H9 (cell line): Measurements from ENCODE around the gene PLB1. TPM values are rescaled to one million over a fixed set of nuclear protein-coding genes. Genes with fewer than 3 reads are reported as not detected.

Experiments used
- DNase-seq: peaks from one replicate; pipeline ENCODE4 v3.0.0-alpha.2; 2017
- H2AFZ ChIP-seq: one replicate; pipeline ENCODE4 v1.6.1; 2013; ENCODE audit warnings: mild to moderate bottlenecking, low read length, control low read depth, moderate library complexity
- H2AK5ac ChIP-seq: 2 replicates; pipeline ENCODE4 v1.6.1; 2013; ENCODE audit warnings: low read length, control low read depth, mixed read lengths; ENCODE audit not compliant: insufficient read length
- H2BK120ac ChIP-seq: one replicate; pipeline ENCODE4 v1.6.1; 2013; ENCODE audit warnings: low read depth, mild to moderate bottlenecking, low read length, control low read depth, inconsistent platforms; ENCODE audit not compliant: poor library complexity, severe bottlenecking
- H2BK12ac ChIP-seq: 2 replicates; pipeline ENCODE4 v1.6.1; 2013; ENCODE audit warnings: low read length, control low read depth, mixed read lengths, low read depth; ENCODE audit not compliant: insufficient read length
- H2BK15ac ChIP-seq: 2 replicates; pipeline ENCODE4 v1.6.1; 2013; ENCODE audit warnings: low read depth, low read length, control low read depth
- H2BK20ac ChIP-seq: one replicate; pipeline ENCODE4 v1.6.1; 2013; ENCODE audit warnings: low read depth, mild to moderate bottlenecking, low read length, control low read depth, inconsistent platforms; ENCODE audit not compliant: poor library complexity, severe bottlenecking
- H2BK5ac ChIP-seq: 2 replicates; pipeline ENCODE4 v1.6.1; 2013; ENCODE audit warnings: low read length, control low read depth, mixed read lengths; ENCODE audit not compliant: insufficient read length
- H3K14ac ChIP-seq: 2 replicates; pipeline ENCODE4 v1.6.1; 2013; ENCODE audit warnings: low read length, control low read depth; ENCODE audit not compliant: insufficient read depth
- H3K18ac ChIP-seq: 2 replicates; pipeline ENCODE4 v1.6.1; 2013; ENCODE audit warnings: low read depth, mild to moderate bottlenecking, mixed read lengths, low read length, control low read depth; ENCODE audit not compliant: insufficient read length
- H3K23ac ChIP-seq: 2 replicates; pipeline ENCODE4 v1.6.1; 2013; ENCODE audit warnings: low read length, control low read depth, mixed read lengths, low read depth; ENCODE audit not compliant: insufficient read length
- H3K23me2 ChIP-seq: 2 replicates; pipeline ENCODE4 v1.6.1; 2013; ENCODE audit warnings: low read depth, mild to moderate bottlenecking, mixed read lengths, low read length, control low read depth; ENCODE audit not compliant: insufficient read length, poor library complexity, severe bottlenecking
- H3K27ac ChIP-seq: 2 replicates; pipeline ENCODE4 v1.5.1; 2013; ENCODE audit warnings: low read length, control low read depth, mixed read lengths, low read depth; ENCODE audit not compliant: insufficient read length
- H3K27me3 ChIP-seq: 2 replicates; pipeline ENCODE4 v1.6.1; 2013; ENCODE audit warnings: low read length, control low read depth, inconsistent platforms; ENCODE audit not compliant: insufficient read depth
- H3K4ac ChIP-seq: 2 replicates; pipeline ENCODE4 v1.6.1; 2013; ENCODE audit warnings: low read depth, mild to moderate bottlenecking, control low read depth, inconsistent platforms, low read length, moderate library complexity
- H3K4me1 ChIP-seq: 2 replicates; pipeline ENCODE4 v1.6.1; 2013; ENCODE audit warnings: low read length, control low read depth, inconsistent platforms; ENCODE audit not compliant: insufficient read depth
- H3K4me2 ChIP-seq: 2 replicates; pipeline ENCODE4 v1.6.1; 2013; ENCODE audit warnings: low read length, control low read depth, mixed read lengths; ENCODE audit not compliant: insufficient read length, insufficient read depth
- H3K56ac ChIP-seq: 2 replicates; pipeline ENCODE4 v1.6.1; 2013; ENCODE audit warnings: low read depth, mild to moderate bottlenecking, mixed read lengths, low read length, control low read depth; ENCODE audit not compliant: insufficient read length
- H3K79me1 ChIP-seq: 2 replicates; pipeline ENCODE4 v1.6.1; 2013; ENCODE audit warnings: low read depth, mild to moderate bottlenecking, moderate library complexity, low read length, control low read depth, inconsistent platforms; ENCODE audit not compliant: insufficient read depth, poor library complexity, severe bottlenecking
- H3K79me2 ChIP-seq: 2 replicates; pipeline ENCODE4 v1.6.1; 2013; ENCODE audit warnings: low read length, control low read depth, inconsistent platforms; ENCODE audit not compliant: insufficient read depth
- H3K9ac ChIP-seq: 2 replicates; pipeline ENCODE4 v1.6.1; 2013; ENCODE audit warnings: low read length, control low read depth, mixed read lengths; ENCODE audit not compliant: insufficient read length; ENCODE audit errors: extremely low read depth
- H3K9me3 ChIP-seq: one replicate; pipeline ENCODE4 v1.6.1; 2013; ENCODE audit warnings: low read depth, low read length, inconsistent platforms; ENCODE audit not compliant: control insufficient read depth
- H3T11ph ChIP-seq: one replicate; pipeline ENCODE4 v1.6.1; 2013; ENCODE audit warnings: mild to moderate bottlenecking, low read length, control low read depth, inconsistent platforms
- H4K20me1 ChIP-seq: one replicate; pipeline ENCODE4 v1.6.1; 2013; ENCODE audit not compliant: control insufficient read depth, insufficient read length, insufficient read depth
- H4K5ac ChIP-seq: 2 replicates; pipeline ENCODE4 v1.6.1; 2013; ENCODE audit warnings: low read depth, mild to moderate bottlenecking, mixed read lengths, low read length, control low read depth; ENCODE audit not compliant: insufficient read length
- H4K8ac ChIP-seq: replicated peaks from 2 replicates; pipeline ENCODE4 v1.6.1; 2013; ENCODE audit warnings: low read length, control low read depth, mixed read lengths, low read depth; ENCODE audit not compliant: insufficient read length
- H4K91ac ChIP-seq: 2 replicates; pipeline ENCODE4 v1.6.1; 2013; ENCODE audit warnings: low read depth, mild to moderate bottlenecking, moderate library complexity, mixed read lengths, low read length, control low read depth; ENCODE audit not compliant: insufficient read length
- H3K27ac Mint-ChIP-seq, 3 experiments: 2 replicates in 2 of 3; 3 replicates in 1 of 3; pipeline ENCODE4 v1.8.0; 2020 to 2021; ENCODE audit warnings: mixed read lengths in 3 of 3, mild to moderate bottlenecking in 1 of 3, moderate library complexity in 1 of 3
- H3K27me3 Mint-ChIP-seq: 2 replicates; pipeline ENCODE4 v1.8.0; 2021; ENCODE audit warnings: low read depth, mild to moderate bottlenecking, moderate library complexity, mixed read lengths
- H3K36me3 Mint-ChIP-seq, 3 experiments: 2 replicates in 2 of 3; 3 replicates in 1 of 3; pipeline ENCODE4 v1.8.0; 2020 to 2021; ENCODE audit warnings: low read depth in 3 of 3, mixed read lengths in 3 of 3; ENCODE audit not compliant: insufficient read depth in 1 of 3
- H3K4me1 Mint-ChIP-seq, 2 experiments: 2 replicates each; pipeline ENCODE4 v1.8.0; 2020; ENCODE audit warnings: mixed read lengths in 2 of 2
- H3K4me3 Mint-ChIP-seq, 2 experiments: 2 replicates in 1 of 2; 3 replicates in 1 of 2; pipeline ENCODE4 v1.8.0; 2020 to 2021; ENCODE audit warnings: mild to moderate bottlenecking in 2 of 2, mixed read lengths in 2 of 2, moderate library complexity in 1 of 2
- H3K9me3 Mint-ChIP-seq, 2 experiments: 2 replicates in 1 of 2; 3 replicates in 1 of 2; pipeline ENCODE4 v1.8.0; 2020; ENCODE audit warnings: mild to moderate bottlenecking in 2 of 2, mixed read lengths in 2 of 2, moderate library complexity in 1 of 2
- total RNA-seq: library from RNA; stranded (reverse); gene quantifications from 2 replicates; pipeline ENCODE4 v1.2.1, GENCODE V29; 2021
- TF ChIP-seq, protein P1 (sequence below): fragments of 200-600 bp; sonication (generic); conservative IDR thresholded peaks from 3 replicates; pipeline ENCODE4 v1.8.0; 2021; ENCODE audit warnings: antibody characterized with exemption, mild to moderate bottlenecking

Gene PLB1
- total RNA-seq, 1 experiment from 2014 or later = not detected

DNA sequence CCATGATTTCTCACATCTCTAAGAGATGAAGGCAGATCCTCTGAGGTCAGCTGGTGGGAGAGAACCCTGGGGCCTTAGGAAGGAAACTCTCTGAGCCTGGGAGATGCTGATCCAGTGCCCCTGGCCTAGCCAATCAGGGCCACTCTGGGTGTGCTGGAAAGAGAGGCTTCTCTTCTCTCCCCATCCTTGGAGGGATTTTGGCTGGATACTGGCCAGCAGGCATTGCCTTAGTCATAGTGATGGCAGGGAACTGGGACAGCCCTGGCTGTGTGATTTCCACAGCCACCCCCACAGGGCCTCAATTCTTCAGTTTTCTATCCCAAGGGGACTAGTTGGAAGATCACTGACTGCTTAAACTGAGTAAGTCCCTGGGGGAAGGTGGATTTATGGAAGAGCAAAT lies 26.6 kb upstream of the PLB1 start:
- Histone ChIP-seq H2BK120ac (no peak overlapping the region), H3K9me3 (no peaks in the 10 kb centered on the region), H3K9ac (no peak overlapping the region), H2AK5ac (no peak overlapping the region), H3K14ac (no peak overlapping the region), H2BK5ac (no peak overlapping the region), H2BK20ac (no peak overlapping the region), H3K18ac (no peak overlapping the region), H4K20me1 (no peaks in the 10 kb centered on the region), H3K4ac (no peak overlapping the region), H3K23ac (no peak overlapping the region), H3T11ph (no peak overlapping the region), H2AFZ (no peak overlapping the region), H2BK12ac (no peak overlapping the region), H3K79me2 (no peaks in the 10 kb centered on the region), H3K27ac (no peak overlapping the region), H3K4me2 (no peak overlapping the region), H3K27me3 (no peaks in the 10 kb centered on the region), H3K56ac (no peak overlapping the region), H4K5ac (no peak overlapping the region), H3K79me1 (no peaks in the 10 kb centered on the region), H4K8ac (no peak overlapping the region), H3K4me1 (no peaks in the 10 kb centered on the region), H4K91ac (no peak overlapping the region), H3K23me2 (no peaks in the 10 kb centered on the region), H2BK15ac (no peak overlapping the region)
- TF ChIP-seq, protein P1, sequence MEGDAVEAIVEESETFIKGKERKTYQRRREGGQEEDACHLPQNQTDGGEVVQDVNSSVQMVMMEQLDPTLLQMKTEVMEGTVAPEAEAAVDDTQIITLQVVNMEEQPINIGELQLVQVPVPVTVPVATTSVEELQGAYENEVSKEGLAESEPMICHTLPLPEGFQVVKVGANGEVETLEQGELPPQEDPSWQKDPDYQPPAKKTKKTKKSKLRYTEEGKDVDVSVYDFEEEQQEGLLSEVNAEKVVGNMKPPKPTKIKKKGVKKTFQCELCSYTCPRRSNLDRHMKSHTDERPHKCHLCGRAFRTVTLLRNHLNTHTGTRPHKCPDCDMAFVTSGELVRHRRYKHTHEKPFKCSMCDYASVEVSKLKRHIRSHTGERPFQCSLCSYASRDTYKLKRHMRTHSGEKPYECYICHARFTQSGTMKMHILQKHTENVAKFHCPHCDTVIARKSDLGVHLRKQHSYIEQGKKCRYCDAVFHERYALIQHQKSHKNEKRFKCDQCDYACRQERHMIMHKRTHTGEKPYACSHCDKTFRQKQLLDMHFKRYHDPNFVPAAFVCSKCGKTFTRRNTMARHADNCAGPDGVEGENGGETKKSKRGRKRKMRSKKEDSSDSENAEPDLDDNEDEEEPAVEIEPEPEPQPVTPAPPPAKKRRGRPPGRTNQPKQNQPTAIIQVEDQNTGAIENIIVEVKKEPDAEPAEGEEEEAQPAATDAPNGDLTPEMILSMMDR = no peak
- Mint-ChIP-seq H3K36me3 (peaks cover 0 to 2% (median 0%) of the 10 kb centered on the region in 3 experiments; a peak in 2 of 7 replicates), H3K27me3 (peaks cover 10% of the 10 kb centered on the region), H3K4me1 (peaks cover 0 to 4% of the 10 kb centered on the region in 2 experiments; a peak in 1 of 4 replicates), H3K4me3 (no peak overlapping the region), H3K9me3 (peaks cover 0 to 2% of the 10 kb centered on the region in 2 experiments; a peak in 1 of 5 replicates), H3K27ac (no peak overlapping the region)
- DNase-seq = no peak
